ENCODE measurements around the gene CGNL1.

CGNL1 gene

DNA sequence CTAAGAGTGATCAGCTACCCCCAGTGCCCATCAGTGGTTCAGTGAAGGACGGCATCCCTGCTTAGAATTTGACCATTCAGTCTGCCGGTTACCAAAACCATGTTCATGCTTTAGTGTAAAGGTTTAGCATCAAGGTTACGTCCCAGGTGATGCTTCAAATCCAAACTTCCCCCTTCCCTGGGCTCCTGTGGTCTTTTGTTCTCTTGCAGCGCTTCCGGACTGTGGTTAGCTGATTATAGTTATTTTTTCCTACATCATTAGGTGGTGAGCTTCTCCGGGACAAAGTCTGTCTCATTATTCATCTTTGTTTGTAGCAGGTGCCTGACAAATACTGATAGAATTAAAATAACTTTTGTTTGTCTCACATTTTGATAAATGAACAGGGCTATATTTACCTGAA, 187.1 kb downstream of the CGNL1 start (continued):
- TF ChIP-seq KLF10 (tag by site-specific recombination; IDR thresholded peaks at IDR 0.05) (no peak), ZBTB17 (tag by site-specific recombination; IDR thresholded peaks at IDR 0.05) (no peak)

DNA sequence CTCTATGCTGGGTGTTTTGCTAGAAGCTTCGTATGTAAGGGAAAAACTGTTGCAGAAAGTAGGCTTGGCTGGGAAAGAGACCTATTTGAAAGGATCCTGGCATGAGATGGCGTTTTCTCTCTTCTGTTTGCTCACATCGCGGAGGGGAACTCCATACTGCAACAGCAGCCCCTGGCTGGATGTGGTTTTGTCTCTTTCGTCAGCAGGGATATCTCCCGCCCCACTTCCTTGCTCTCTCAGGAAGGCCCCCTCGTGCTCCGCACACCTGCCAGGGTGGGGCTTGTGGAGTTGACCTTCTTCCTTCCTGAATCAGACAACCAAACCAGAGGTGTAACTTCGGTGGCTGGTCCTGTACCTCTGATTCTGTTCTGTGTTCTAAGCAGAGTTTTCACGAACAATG, 189.0 kb downstream of the CGNL1 start:
- POLR2A ChIA-PET = no interaction called here
- no peak overlapping the region for H3K27ac ChIP-seq (ENCODE audit: extremely low read depth, low read depth, low read length)
- no peak overlapping the region for H3K4me3 ChIP-seq (ENCODE audit: low read depth, low read length)
- no peak for TF ChIP-seq HOXD13 (CRISPR knock-in tag; IDR thresholded peaks at IDR 0.05; ENCODE audit: borderline replicate concordance)
- no peak for TF ChIP-seq MEIS1 (CRISPR knock-in tag; IDR thresholded peaks at IDR 0.05; ENCODE audit: borderline replicate concordance)
- no peak for TF ChIP-seq SP7 (tag by site-specific recombination; IDR thresholded peaks at IDR 0.05)
- TF ChIP-seq ZBTB44 (tag by site-specific recombination; IDR thresholded peaks at IDR 0.05) = no peak
- TF ChIP-seq, protein P1, sequence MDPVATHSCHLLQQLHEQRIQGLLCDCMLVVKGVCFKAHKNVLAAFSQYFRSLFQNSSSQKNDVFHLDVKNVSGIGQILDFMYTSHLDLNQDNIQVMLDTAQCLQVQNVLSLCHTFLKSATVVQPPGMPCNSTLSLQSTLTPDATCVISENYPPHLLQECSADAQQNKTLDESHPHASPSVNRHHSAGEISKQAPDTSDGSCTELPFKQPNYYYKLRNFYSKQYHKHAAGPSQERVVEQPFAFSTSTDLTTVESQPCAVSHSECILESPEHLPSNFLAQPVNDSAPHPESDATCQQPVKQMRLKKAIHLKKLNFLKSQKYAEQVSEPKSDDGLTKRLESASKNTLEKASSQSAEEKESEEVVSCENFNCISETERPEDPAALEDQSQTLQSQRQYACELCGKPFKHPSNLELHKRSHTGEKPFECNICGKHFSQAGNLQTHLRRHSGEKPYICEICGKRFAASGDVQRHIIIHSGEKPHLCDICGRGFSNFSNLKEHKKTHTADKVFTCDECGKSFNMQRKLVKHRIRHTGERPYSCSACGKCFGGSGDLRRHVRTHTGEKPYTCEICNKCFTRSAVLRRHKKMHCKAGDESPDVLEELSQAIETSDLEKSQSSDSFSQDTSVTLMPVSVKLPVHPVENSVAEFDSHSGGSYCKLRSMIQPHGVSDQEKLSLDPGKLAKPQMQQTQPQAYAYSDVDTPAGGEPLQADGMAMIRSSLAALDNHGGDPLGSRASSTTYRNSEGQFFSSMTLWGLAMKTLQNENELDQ (tag by site-specific recombination; IDR thresholded peaks at IDR 0.05; ENCODE audit: low read depth) = no peak
- no peak for TF ChIP-seq PBX3 (CRISPR knock-in tag; IDR thresholded peaks at IDR 0.05)
- no peak for TF ChIP-seq ZNF626 (tag by site-specific recombination; IDR thresholded peaks at IDR 0.05)
- TF ChIP-seq ZNF561 (tag by site-specific recombination; IDR thresholded peaks at IDR 0.05; ENCODE audit: borderline replicate concordance) = no peak
- H3K4me1 ChIP-seq (ENCODE audit: control insufficient read depth, insufficient read depth, low read length) = no peaks in the 10 kb centered on the region
- no peaks in the 10 kb centered on the region for H3K36me3 ChIP-seq (ENCODE audit: control insufficient read depth in 2 of 2, insufficient read depth in 1 of 2, low read length in 2 of 2)
- no peaks in the 10 kb centered on the region for H3K9me3 ChIP-seq (ENCODE audit: control insufficient read depth, insufficient read depth, low read depth, low read length)
- CTCF ChIA-PET = interaction anchor here (0.6 to 1.0 kb wide), 2 partner anchors 10 to 23 kb away, joined by 3 read pairs; no protein-coding TSS in a partner anchor

- H3K9me3 ChIP-seq (ENCODE audit: control insufficient read depth, insufficient read depth, low read depth, low read length) = no peaks in the 10 kb centered on the region
- no peak overlapping the region for H3K4me3 ChIP-seq (ENCODE audit: low read depth, low read length)
- no peak for TF ChIP-seq ZNF571 (tag by site-specific recombination; IDR thresholded peaks at IDR 0.05)
- TF ChIP-seq ZNF114 (tag by site-specific recombination; IDR thresholded peaks at IDR 0.05) = no peak
- CTCF ChIA-PET = interaction anchor here (0.7 to 1.8 kb wide), 2 partner anchors 88 to 613 kb away, joined by 3 to 4 read pairs; no protein-coding TSS in a partner anchor
- H3K36me3 ChIP-seq (ENCODE audit: control insufficient read depth in 2 of 2, insufficient read depth in 1 of 2, low read length in 2 of 2) = no peaks in the 10 kb centered on the region
- H3K4me1 ChIP-seq (ENCODE audit: control insufficient read depth, insufficient read depth, low read length) = no peaks in the 10 kb centered on the region
- no peak overlapping the region for H3K27ac ChIP-seq (ENCODE audit: extremely low read depth, low read depth, low read length)
- POLR2A ChIA-PET = no interaction called here
Observed at GRCh38 chr15:57566834-57567233, 190.5 kb downstream of the CGNL1 start.

GRCh38 chr15:57567891-57568290, 191.6 kb downstream of the CGNL1 start:
- H3K27ac ChIP-seq (ENCODE audit: extremely low read depth, low read depth, low read length) = no peak overlapping the region
- H3K9me3 ChIP-seq (ENCODE audit: control insufficient read depth, insufficient read depth, low read depth, low read length) = no peaks in the 10 kb centered on the region
- POLR2A ChIA-PET = no interaction called here
- H3K36me3 ChIP-seq (ENCODE audit: control insufficient read depth in 2 of 2, insufficient read depth in 1 of 2, low read length in 2 of 2) = no peaks in the 10 kb centered on the region
- CTCF ChIA-PET = interaction anchor here (1.8 kb wide), 1 partner anchor 87 kb away, joined by 4 read pairs; no protein-coding TSS in a partner anchor
- no peaks in the 10 kb centered on the region for H3K4me1 ChIP-seq (ENCODE audit: control insufficient read depth, insufficient read depth, low read length)
- no peak overlapping the region for H3K4me3 ChIP-seq (ENCODE audit: low read depth, low read length)
- no peak for TF ChIP-seq ZNF670 (tag by site-specific recombination; IDR thresholded peaks at IDR 0.05; ENCODE audit: low read depth)
- TF ChIP-seq ZNF626 (tag by site-specific recombination; IDR thresholded peaks at IDR 0.05) = no peak
- TF ChIP-seq IKZF3 (tag by site-specific recombination; IDR thresholded peaks at IDR 0.05) = no peak
- TF ChIP-seq ZNF223 (tag by site-specific recombination; IDR thresholded peaks at IDR 0.05) = no peak
- TF ChIP-seq ZNF704 (tag by site-specific recombination; IDR thresholded peaks at IDR 0.05) = no peak
- TF ChIP-seq, protein P2, sequence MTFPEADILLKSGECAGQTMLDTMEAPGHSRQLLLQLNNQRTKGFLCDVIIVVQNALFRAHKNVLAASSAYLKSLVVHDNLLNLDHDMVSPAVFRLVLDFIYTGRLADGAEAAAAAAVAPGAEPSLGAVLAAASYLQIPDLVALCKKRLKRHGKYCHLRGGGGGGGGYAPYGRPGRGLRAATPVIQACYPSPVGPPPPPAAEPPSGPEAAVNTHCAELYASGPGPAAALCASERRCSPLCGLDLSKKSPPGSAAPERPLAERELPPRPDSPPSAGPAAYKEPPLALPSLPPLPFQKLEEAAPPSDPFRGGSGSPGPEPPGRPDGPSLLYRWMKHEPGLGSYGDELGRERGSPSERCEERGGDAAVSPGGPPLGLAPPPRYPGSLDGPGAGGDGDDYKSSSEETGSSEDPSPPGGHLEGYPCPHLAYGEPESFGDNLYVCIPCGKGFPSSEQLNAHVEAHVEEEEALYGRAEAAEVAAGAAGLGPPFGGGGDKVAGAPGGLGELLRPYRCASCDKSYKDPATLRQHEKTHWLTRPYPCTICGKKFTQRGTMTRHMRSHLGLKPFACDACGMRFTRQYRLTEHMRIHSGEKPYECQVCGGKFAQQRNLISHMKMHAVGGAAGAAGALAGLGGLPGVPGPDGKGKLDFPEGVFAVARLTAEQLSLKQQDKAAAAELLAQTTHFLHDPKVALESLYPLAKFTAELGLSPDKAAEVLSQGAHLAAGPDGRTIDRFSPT (tag by site-specific recombination; IDR thresholded peaks at IDR 0.05) = no peak
- TF ChIP-seq, protein P3, sequence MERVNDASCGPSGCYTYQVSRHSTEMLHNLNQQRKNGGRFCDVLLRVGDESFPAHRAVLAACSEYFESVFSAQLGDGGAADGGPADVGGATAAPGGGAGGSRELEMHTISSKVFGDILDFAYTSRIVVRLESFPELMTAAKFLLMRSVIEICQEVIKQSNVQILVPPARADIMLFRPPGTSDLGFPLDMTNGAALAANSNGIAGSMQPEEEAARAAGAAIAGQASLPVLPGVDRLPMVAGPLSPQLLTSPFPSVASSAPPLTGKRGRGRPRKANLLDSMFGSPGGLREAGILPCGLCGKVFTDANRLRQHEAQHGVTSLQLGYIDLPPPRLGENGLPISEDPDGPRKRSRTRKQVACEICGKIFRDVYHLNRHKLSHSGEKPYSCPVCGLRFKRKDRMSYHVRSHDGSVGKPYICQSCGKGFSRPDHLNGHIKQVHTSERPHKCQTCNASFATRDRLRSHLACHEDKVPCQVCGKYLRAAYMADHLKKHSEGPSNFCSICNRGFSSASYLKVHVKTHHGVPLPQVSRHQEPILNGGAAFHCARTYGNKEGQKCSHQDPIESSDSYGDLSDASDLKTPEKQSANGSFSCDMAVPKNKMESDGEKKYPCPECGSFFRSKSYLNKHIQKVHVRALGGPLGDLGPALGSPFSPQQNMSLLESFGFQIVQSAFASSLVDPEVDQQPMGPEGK (tag by site-specific recombination; IDR thresholded peaks at IDR 0.05) = no peak
- no peak for TF ChIP-seq ZSCAN23 (tag by site-specific recombination; IDR thresholded peaks at IDR 0.05)
- no peak for TF ChIP-seq ZNF302 (tag by site-specific recombination; IDR thresholded peaks at IDR 0.05; ENCODE audit: low read depth)
